HG03354 (cell line): ENCODE measurements around the gene SEPTIN10.
"Not testable (repeated sequence)": the region's sequence is repeated elsewhere in the genome, so short reads cannot be mapped to it uniquely, and the experiment has no call there.

Experiments
- ATAC-seq: cut with Tn5 transposase; IDR thresholded peaks from one replicate; pipeline ENCODE4 v1.9.1; 2021; ENCODE audit warnings: mild to moderate bottlenecking; ENCODE audit not compliant: unreplicated experiment, poor library complexity, severe bottlenecking

The SEPTIN10 gene

GRCh38 chr2:109635426-109636304 is 21.9 kb upstream of the SEPTIN10 start:
- ATAC-seq: no peak

- ATAC-seq: no peak
Observed at GRCh38 chr2:109633284-109633961, 19.7 kb upstream of the SEPTIN10 start.

GRCh38 chr2:109632158-109632789 is 18.5 kb upstream of the SEPTIN10 start:
- ATAC-seq: no peak

GRCh38 chr2:109631741-109632140 is 18.0 kb upstream of the SEPTIN10 start:
- ATAC-seq: no peak

GRCh38 chr2:109630441-109631430 is 17.0 kb upstream of the SEPTIN10 start:
- no peak for ATAC-seq

- no peak for ATAC-seq
Observed at GRCh38 chr2:109629867-109630266, 16.1 kb upstream of the SEPTIN10 start.

GRCh38 chr2:109628321-109628720 is 14.6 kb upstream of the SEPTIN10 start:
- ATAC-seq: not testable (repeated sequence)

- no peak for ATAC-seq
Observed at GRCh38 chr2:109624339-109624738, 10.6 kb upstream of the SEPTIN10 start.

- no peak for ATAC-seq
Observed at GRCh38 chr2:109623923-109624322, 10.2 kb upstream of the SEPTIN10 start.

- ATAC-seq: no peak
Observed at GRCh38 chr2:109623297-109623696, 9.5 kb upstream of the SEPTIN10 start.

GRCh38 chr2:109619032-109619615 is 5.4 kb upstream of the SEPTIN10 start:
- ATAC-seq: no peak

GRCh38 chr2:109616184-109616583 is 2.4 kb upstream of the SEPTIN10 start:
- ATAC-seq: no peak

- ATAC-seq: no peak
Observed at GRCh38 chr2:109615637-109616144, 1.9 kb upstream of the SEPTIN10 start.

GRCh38 chr2:109614715-109615636 is 1.2 kb upstream of the SEPTIN10 start:
- no peak for ATAC-seq

- ATAC-seq: peak; percentile 35
Observed at GRCh38 chr2:109613081-109613921, 465 bp downstream of the SEPTIN10 start.

GRCh38 chr2:109611467-109612095 is 2.2 kb downstream of the SEPTIN10 start:
- ATAC-seq: no peak
